K562 (cell line): ENCODE measurements around the gene HIPK2. TPM values are rescaled to one million over a fixed set of nuclear protein-coding genes. Genes with fewer than 3 reads are reported as not detected.

Experiments used
- ARID2 ChIP-seq: fragments of 450-650 bp; IDR thresholded peaks from 2 replicates; pipeline ENCODE4 v1.6.1; 2017; ENCODE audit warnings: antibody characterized with exemption, mild to moderate bottlenecking
- CBFA2T2 ChIP-seq: fragments of 450-650 bp; conservative IDR thresholded peaks from 2 replicates; pipeline ENCODE4 v1.6.1; 2017; ENCODE audit warnings: mild to moderate bottlenecking
- GMEB1 ChIP-seq: fragments of 250-450 bp; sonication (Bioruptor Pico); IDR thresholded peaks from 2 replicates; pipeline ENCODE4 v1.4.0; 2020; ENCODE audit warnings: mild to moderate bottlenecking
- MGA ChIP-seq: fragments of 450-650 bp; IDR thresholded peaks from 2 replicates; pipeline ENCODE4 v1.6.1; 2016; ENCODE audit warnings: mild to moderate bottlenecking, moderate library complexity
- SAP30 ChIP-seq: fragments of 200-600 bp; sonication (generic); IDR thresholded peaks from 2 replicates; pipeline ENCODE4 v1.6.1; 2012; ENCODE audit warnings: borderline replicate concordance, low read depth, mild to moderate bottlenecking, moderate library complexity, low read length, control low read depth, inconsistent platforms; ENCODE audit not compliant: insufficient read depth, poor library complexity, severe bottlenecking
- TOE1 ChIP-seq, 2 experiments: fragments of 450-650 bp in 1 of 2; sonication (generic) in 1 of 2; formaldehyde crosslinking in 1 of 2; IDR thresholded peaks; 2 replicates each; pipeline versions ENCODE4 v1.7.1 to v1.8.0; 2016 to 2022; ENCODE audit warnings: borderline replicate concordance in 2 of 2, mild to moderate bottlenecking in 2 of 2, antibody characterized with exemption in 1 of 2, inconsistent platforms in 1 of 2, low read depth in 1 of 2, missing genetic modification reagents in 1 of 2, moderate library complexity in 1 of 2
- USF2 ChIP-seq: sonication (generic); formaldehyde crosslinking; IDR thresholded peaks from 2 replicates; pipeline ENCODE4 v1.5.0; 2020; ENCODE audit warnings: missing genetic modification reagents
- ZNF740 ChIP-seq, 3 experiments: fragments of 200-800 bp in 1 of 3; sonication (Bioruptor generic) in 1 of 3; sonication (generic) in 1 of 3; formaldehyde crosslinking in 1 of 3; IDR thresholded peaks; 2 replicates each; pipeline versions ENCODE4 v1.6.1 to v1.8.0; 2016 to 2022; ENCODE audit warnings: mild to moderate bottlenecking in 2 of 3, missing compliant biosample characterization in 2 of 3, missing genetic modification characterization in 2 of 3, missing genetic modification reagents in 1 of 3
- polyA plus RNA-seq, 8 experiments: library from polyadenylated mRNA; depleted of rRNA in 4 of 8; stranded (reverse) in 5 of 8; unstranded in 3 of 8; fragments of >200 nt; fragmentation: Nextera tagmentation in 2 of 8; fragmentation: Illumina TruSeq in 1 of 8; extraction: Ambion mirVana in 2 of 8; extraction: Trizol in 1 of 8; gene quantifications; 2 replicates each; pipeline versions ENCODE4 v1.2.1 to v1.2.3, GENCODE V29; 2011 to 2014; ENCODE audit warnings: inconsistent platforms in 1 of 8, missing spikeins in 1 of 8
- total RNA-seq, 7 experiments: library from RNA; depleted of rRNA in 6 of 7; stranded (reverse); fragments of >200 nt in 6 of 7; fragmentation: Illumina TruSeq in 2 of 7; extraction: Trizol in 2 of 7; gene quantifications; 2 replicates each; pipeline versions ENCODE4 v1.2.1 to v1.2.3, GENCODE V29; 2011 to 2021; ENCODE audit warnings: low replicate concordance in 1 of 7

Gene HIPK2
- total and polyA plus RNA-seq, 9 of the 15 experiments (the other 6 are each of a cell fraction or from before 2014, with no cell fraction given): 0.69 to 19.8 (median 5.1) TPM

GRCh38 chr7:139763330-139763729, 14.5 kb downstream of the HIPK2 start (continued):
- TF ChIP-seq GMEB1 (CRISPR knock-in tag) (no peak), TOE1 (IDR thresholded peaks at IDR 0.05; ENCODE audit: borderline replicate concordance) (0 out of 2 replicates have a peak, but pooled peaks have one; percentile 46), TOE1 (CRISPR knock-in tag; IDR thresholded peaks at IDR 0.05; ENCODE audit: borderline replicate concordance, low read depth) (no peak), USF2 (peak; percentile 56), ARID2 (no peak), MGA (peak; percentile 57; the same call in 1 of the 2 replicates), SAP30 (no peak), ZNF740 (CRISPR knock-in tag; IDR thresholded peaks at IDR 0.05) (peak; percentile 75), ZNF740 (tag; IDR thresholded peaks at IDR 0.05) (peak in 1 of 2 experiments; percentile 82; a peak in 2 of 4 replicates), CBFA2T2 (peak; percentile 21; the same call in 1 of the 2 replicates)
